Spleen (tissue), 11 donors: ENCODE results near the gene TRAF7. TPM values are rescaled to one million over a fixed set of nuclear protein-coding genes. Genes with fewer than 3 reads are reported as not detected.
"Not testable (repeated sequence)": the region's sequence is repeated elsewhere in the genome, so short reads cannot be mapped to it uniquely, and the experiment has no call there.

Experiments used
- DNase-seq: peaks from one replicate; pipeline ENCODE4 v3.0.0-alpha.2; 2020
- H3K27ac ChIP-seq, 8 donors: fragments of 200-600 bp; sonication (generic) in 7 of 8; 1 replicate in 4 of 8; 2 replicates in 4 of 8; pipeline versions ENCODE4 v1.5.0 to v1.8.0; 2016 to 2021; ENCODE audit warnings: inconsistent platforms in 4 of 8, mild to moderate bottlenecking in 4 of 8, moderate library complexity in 1 of 8
- H3K27me3 ChIP-seq, 7 donors: fragments of 200-600 bp; sonication (generic) in 6 of 7; replicated peaks in 1 of 7; 1 replicate in 4 of 7; 2 replicates in 3 of 7; pipeline versions ENCODE4 v1.5.0 to v1.8.0; 2016 to 2021; ENCODE audit warnings: inconsistent platforms in 3 of 7, mild to moderate bottlenecking in 1 of 7
- H3K36me3 ChIP-seq, 6 donors: fragments of 200-600 bp; sonication (generic) in 5 of 6; 1 replicate in 4 of 6; 2 replicates in 2 of 6; pipeline versions ENCODE4 v1.5.0 to v1.8.0; 2016 to 2021; ENCODE audit warnings: inconsistent platforms in 2 of 6
- H3K4me1 ChIP-seq, 6 donors: fragments of 200-600 bp; sonication (generic) in 5 of 6; 1 replicate in 3 of 6; 2 replicates in 3 of 6; pipeline versions ENCODE4 v1.5.0 to v1.8.0; 2016 to 2021; ENCODE audit warnings: inconsistent platforms in 3 of 6
- H3K4me3 ChIP-seq, 8 donors: fragments of 200-600 bp; sonication (generic) in 7 of 8; 1 replicate in 4 of 8; 2 replicates in 4 of 8; pipeline versions ENCODE4 v1.5.0 to v1.8.0; 2016 to 2021; ENCODE audit warnings: inconsistent platforms in 4 of 8, mild to moderate bottlenecking in 4 of 8, moderate library complexity in 2 of 8
- H3K9me3 ChIP-seq, 8 donors: fragments of 200-600 bp; sonication (generic) in 7 of 8; 1 replicate in 4 of 8; 2 replicates in 4 of 8; pipeline versions ENCODE4 v1.5.0 to v1.8.0; 2016 to 2021; ENCODE audit warnings: inconsistent platforms in 4 of 8
- POLR2AphosphoS5 ChIP-seq, 3 donors: sonication (generic); formaldehyde crosslinking; IDR thresholded peaks; one replicate each; pipeline ENCODE4 v1.5.1; 2017; ENCODE audit warnings: antibody characterized with exemption in 3 of 3
- WGBS, 5 donors: extraction: QIAGEN DNeasy Blood & Tissue Kit in 3 of 5; methylation state at CpG; one replicate each; pipeline versions ENCODE4 v1.1.5 to v1.1.7; 2013 to 2018; 5-methylcytosine and 5-hydroxymethylcytosine counted together
- intact Hi-C: fragments of 100-400 bp; cut with DNase I; formaldehyde crosslinking; loops from one replicate; pipeline ENCODE4 v1.15.0; 2023; ENCODE audit warnings: low total_unique reads
- polyA plus RNA-seq, 3 donors: library from polyadenylated mRNA; stranded (reverse); fragments of 200-250 nt; gene quantifications; one replicate each; pipeline ENCODE4 v1.2.1, GENCODE V29; 2013
- total RNA-seq, 7 donors: library from RNA; depleted of rRNA in 3 of 7; stranded (reverse); fragments of >200 nt in 3 of 7; fragmentation: NEBNext Ultra II Directional in 4 of 7; extraction: Animal tissue kit (Norgen Biotek cat#: 25700) in 4 of 7; gene quantifications; one replicate each; pipeline versions ENCODE4 v1.1.0 to v1.2.1, GENCODE V29; 2016 to 2021
- donor health status: healthy with polysubstance abuse.
- donor health status: DM: no; HTN: no; CAD: no; lungs with moderate emphysema.
- donor health status: DM: no; HTN: no; CAD: no.
- donor health status: Bipolar disorder and iron deficiency.
- donor health status: healthy.
- donor health status: DM: no; HTN: no; CAD: no.
- donor health status: DM: yes; HTN: yes; CAD: no.

The TRAF7 gene
- total and polyA plus RNA-seq, 10 donors: 22.0 to 63.9 (median 44.1) TPM

GRCh38 chr16:2124694-2125444, 30.7 kb upstream of the TRAF7 start:
- H3K9me3 ChIP-seq, H3K36me3 ChIP-seq, intact Hi-C loops, H3K27me3 ChIP-seq, DNase-seq: not testable (repeated sequence)
- WGBS, 5 donors: 16 to 35% (median 26%) methylated on average over 20 to 37 of the region's 37 CpGs
- peak in 2 of 3 donors; percentile 57 to 62 for TF ChIP-seq POLR2AphosphoS5 (IDR thresholded peaks at IDR 0.05)
- Histone ChIP-seq H3K4me1 (peaks cover 19 to 84% (median 55%) of the 10 kb centered on the region in 6 donors), H3K4me3 (peak overlapping the region in 3 of 8 donors; percentile 5 to 37 (median 11)), H3K27ac (peak overlapping the region; percentile 53 to 86 (median 77))

GRCh38 chr16:2125609-2126008, 30.0 kb upstream of the TRAF7 start:
- intact Hi-C loops, H3K36me3 ChIP-seq, DNase-seq, H3K27me3 ChIP-seq, H3K9me3 ChIP-seq: not testable (repeated sequence)
- Histone ChIP-seq H3K4me3 (peak overlapping the region in 1 of 8 donors; percentile 37), H3K27ac (peak overlapping the region in 7 of 8 donors; percentile 75 to 86 (median 77)), H3K4me1 (peaks cover 19 to 88% (median 56%) of the 10 kb centered on the region in 6 donors)
- WGBS, 5 donors: 34 to 53% (median 44%) methylated on average over 10 to 11 of the region's 11 CpGs

GRCh38 chr16:2126161-2126743, 29.3 kb upstream of the TRAF7 start:
- H3K4me3 ChIP-seq, H3K27me3 ChIP-seq, H3K9me3 ChIP-seq, DNase-seq, intact Hi-C loops, H3K36me3 ChIP-seq: not testable (repeated sequence)
- Histone ChIP-seq H3K27ac (peak overlapping the region in 6 of 8 donors; percentile 55 to 86 (median 81)), H3K4me1 (peaks cover 19 to 84% (median 54%) of the 10 kb centered on the region in 6 donors)
- peak in 1 of 3 donors; percentile 22 for TF ChIP-seq POLR2AphosphoS5 (IDR thresholded peaks at IDR 0.05)
- WGBS, 5 donors: 31 to 69% (median 58%) methylated on average over 3 to 21 of the region's 21 CpGs

- DNase-seq: peak; percentile 85
- intact Hi-C loops, H3K27me3 ChIP-seq, H3K4me3 ChIP-seq, H3K9me3 ChIP-seq, H3K36me3 ChIP-seq: not testable (repeated sequence)
- WGBS, 5 donors: 86 to 92% (median 86%) methylated on average over 21 to 31 of the region's 31 CpGs
- H3K27ac ChIP-seq: peak overlapping the region in 6 of 8 donors; percentile 55 to 86 (median 81)
- H3K4me1 ChIP-seq: peaks cover 19 to 77% (median 50%) of the 10 kb centered on the region in 6 donors
These were observed 28.5 kb upstream of the TRAF7 start for GRCh38 chr16:2126928-2127556.

- Histone ChIP-seq H3K4me1 (peaks cover 19 to 72% (median 47%) of the 10 kb centered on the region in 6 donors), H3K27ac (peak overlapping the region in 5 of 8 donors; percentile 27 to 86 (median 85))
- WGBS, 5 donors: 55 to 71% (median 66%) methylated on average over 3 of the region's 3 CpGs; no CpG with 5 or more reads in 1 of the 5 donors
- DNase-seq, intact Hi-C loops, H3K36me3 ChIP-seq, H3K4me3 ChIP-seq, H3K27me3 ChIP-seq, H3K9me3 ChIP-seq: not testable (repeated sequence)
- TF ChIP-seq POLR2AphosphoS5 (IDR thresholded peaks at IDR 0.05): peak in 2 of 3 donors; percentile 9 to 26
These were observed 27.8 kb upstream of the TRAF7 start for GRCh38 chr16:2127630-2128280.

- intact Hi-C loops, DNase-seq, H3K4me3 ChIP-seq, H3K9me3 ChIP-seq, H3K27ac ChIP-seq, H3K36me3 ChIP-seq, H3K27me3 ChIP-seq: not testable (repeated sequence)
- WGBS, 5 donors: 71 to 91% (median 84%) methylated on average over 9 of the region's 11 CpGs
- H3K4me1 ChIP-seq: peaks cover 19 to 62% (median 41%) of the 10 kb centered on the region in 6 donors
These were observed 26.3 kb upstream of the TRAF7 start for GRCh38 chr16:2129251-2129650.

- peaks cover 19 to 62% (median 34%) of the 10 kb centered on the region in 6 donors for H3K4me1 ChIP-seq
- H3K27ac ChIP-seq, H3K9me3 ChIP-seq, H3K4me3 ChIP-seq, H3K36me3 ChIP-seq, H3K27me3 ChIP-seq, intact Hi-C loops, DNase-seq: not testable (repeated sequence)
- 74 to 89% (median 81%) methylated on average over 19 to 22 of the region's 22 CpGs for WGBS, 5 donors
These were observed 25.6 kb upstream of the TRAF7 start for GRCh38 chr16:2129890-2130447.

GRCh38 chr16:2133797-2134196, 21.8 kb upstream of the TRAF7 start:
- H3K36me3 ChIP-seq, DNase-seq, H3K27me3 ChIP-seq, H3K4me3 ChIP-seq, intact Hi-C loops, H3K9me3 ChIP-seq: not testable (repeated sequence)
- 69 to 83% (median 79%) methylated on average over 2 to 7 of the region's 12 CpGs; no CpG with 5 or more reads in 2 of the 5 donors for WGBS, 5 donors
- Histone ChIP-seq H3K4me1 (peaks cover 4 to 37% (median 8%) of the 10 kb centered on the region in 6 donors), H3K27ac (peak overlapping the region in 1 of 8 donors; percentile 23)

- H3K36me3 ChIP-seq, intact Hi-C loops, H3K27me3 ChIP-seq, H3K9me3 ChIP-seq: not testable (repeated sequence)
- H3K4me1 ChIP-seq: peaks cover 4 to 31% (median 10%) of the 10 kb centered on the region in 6 donors
- H3K27ac ChIP-seq: peak overlapping the region in 6 of 8 donors; percentile 62 to 87 (median 69)
- DNase-seq: peak; percentile 86
- WGBS, 5 donors: 0 to 1% (median 1%) methylated on average over 10 to 35 of the region's 42 CpGs
- H3K4me3 ChIP-seq: peak overlapping the region; percentile 31 to 69 (median 44)
These were observed 20.5 kb upstream of the TRAF7 start for GRCh38 chr16:2135071-2135470.
